Cortex of kidney (tissue), 1 donor: ENCODE results near the gene SOST.

ENCODE experiments used
- DNase-seq: peaks from one replicate; lab custom pipeline; 2025; lab: John Stamatoyannopoulos, UW

Gene SOST

DNA sequence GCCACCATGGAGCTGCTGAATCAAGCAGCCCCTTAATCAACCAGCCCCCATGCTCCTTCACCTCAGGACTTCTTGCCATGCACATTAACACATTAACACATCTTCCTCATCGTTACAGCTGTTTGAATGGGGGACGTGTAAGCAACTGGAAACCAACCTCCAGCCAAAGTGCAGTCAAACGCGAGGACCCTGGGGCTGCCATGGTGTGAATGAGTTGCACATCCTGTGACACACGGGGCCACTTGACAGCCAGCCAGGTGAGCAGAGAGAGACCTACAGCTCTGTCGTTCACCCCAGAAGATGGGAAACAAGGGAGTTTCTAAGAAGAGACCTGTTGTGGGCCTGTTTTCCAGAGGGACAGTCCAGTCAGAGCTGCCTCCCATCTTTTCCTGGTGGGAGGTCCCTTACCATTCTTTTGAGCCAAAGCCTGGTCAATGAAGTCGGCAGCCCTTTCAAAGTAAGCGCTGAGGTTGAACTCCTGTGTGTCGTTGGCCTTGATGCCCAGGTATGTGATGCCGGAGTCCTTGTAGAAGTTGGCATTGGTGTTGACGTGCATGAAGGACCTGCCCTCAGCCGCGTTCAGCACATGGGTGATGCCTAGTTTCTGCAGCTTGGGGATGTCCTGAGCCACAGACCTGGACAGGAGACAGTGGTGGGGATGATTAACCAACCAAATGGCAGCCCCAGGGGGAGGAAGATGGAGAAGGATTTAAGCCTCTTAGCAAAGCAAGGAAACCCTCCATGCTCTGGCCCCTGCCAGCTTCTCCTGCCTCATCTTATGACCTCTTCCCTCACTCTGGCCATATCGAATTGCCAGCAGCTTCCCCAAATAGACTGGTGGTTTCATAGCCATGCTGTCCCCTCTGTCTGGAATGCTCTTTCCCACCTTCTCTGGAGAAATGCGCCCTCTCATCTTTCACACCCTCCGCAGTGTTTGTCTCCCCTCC is 16.0 kb upstream of the SOST start:
- DNase-seq, result no peak

DNA sequence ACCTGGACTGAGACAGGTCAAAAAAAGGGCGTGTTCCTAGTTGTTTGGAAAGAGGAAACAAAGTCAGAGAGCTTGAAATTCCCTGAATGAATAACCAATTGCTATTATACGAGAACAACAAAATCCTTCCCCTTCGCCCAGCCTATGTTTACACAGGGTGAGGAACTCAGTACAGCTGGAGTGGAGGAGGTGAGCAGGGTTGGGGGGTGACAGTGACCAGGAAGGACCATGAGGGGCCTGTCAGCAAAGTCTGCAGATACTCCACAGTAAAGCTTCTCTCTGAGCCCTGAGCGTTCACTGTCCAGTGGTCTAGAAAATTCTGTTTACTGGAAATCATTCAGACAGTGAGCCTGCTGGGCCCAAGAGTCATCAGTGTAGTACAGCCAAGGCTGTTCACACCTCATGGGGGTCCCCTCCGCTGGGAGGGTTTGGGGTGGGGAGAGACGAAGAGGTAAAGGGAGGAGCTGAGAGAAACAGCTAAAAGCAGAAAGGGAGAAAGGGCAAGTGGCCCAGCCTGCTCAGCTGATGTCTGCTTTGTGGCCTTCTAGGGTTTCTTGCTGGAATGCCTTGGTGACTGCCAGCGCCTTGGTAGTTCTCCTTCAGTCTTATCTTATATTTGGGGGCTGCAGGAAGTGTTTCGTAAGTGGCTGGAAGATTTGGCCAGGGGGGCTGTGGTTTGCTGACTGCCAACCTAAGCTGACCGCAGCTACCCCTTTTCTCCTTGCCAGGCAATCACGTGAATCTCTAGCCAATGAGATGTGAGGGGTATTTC is 14.5 kb upstream of the SOST start:
- no peak for DNase-seq

DNA sequence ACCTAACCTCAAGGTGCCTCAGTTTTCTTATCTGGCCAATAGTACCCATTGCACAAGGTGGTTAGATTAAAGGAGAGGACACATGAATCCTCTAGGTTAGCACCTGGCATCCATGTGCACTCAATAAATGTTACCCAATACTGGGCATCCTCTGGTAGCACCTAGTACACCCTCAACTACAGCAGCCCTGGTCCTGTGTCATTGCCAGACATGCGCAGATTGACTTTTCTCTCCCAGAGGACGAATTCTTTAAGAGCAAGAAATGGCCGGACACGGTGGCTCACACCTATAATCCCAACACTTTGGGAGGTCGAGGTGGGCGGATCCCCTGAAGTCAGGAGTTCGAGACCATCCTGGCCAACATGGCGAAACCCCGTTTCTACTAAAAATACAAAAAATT is 12.9 kb upstream of the SOST start:
- DNase-seq, result no peak

DNA sequence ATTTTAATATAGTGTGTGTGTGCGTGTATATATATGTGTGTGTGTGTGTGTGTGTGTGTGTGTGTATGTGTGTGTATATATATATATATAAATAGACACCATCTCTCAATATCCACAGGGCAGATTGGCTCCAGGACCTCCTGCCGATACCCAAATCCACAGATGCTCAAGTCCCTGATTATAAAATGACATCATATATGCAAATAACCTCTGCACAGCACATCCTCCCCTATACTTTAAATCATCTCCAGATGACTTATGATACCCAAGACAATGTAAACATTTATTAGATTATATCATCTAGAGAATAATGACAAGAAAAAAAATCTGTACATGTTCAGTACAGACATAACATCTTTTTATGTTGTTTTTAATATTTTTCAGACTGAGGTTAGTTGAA is 12.4 kb upstream of the SOST start:
- DNase-seq, result no peak

- DNase-seq, result no peak
Observed at GRCh38 chr17:43769859-43770258, 11.3 kb upstream of the SOST start.

- no peak for DNase-seq
Observed at GRCh38 chr17:43769426-43769825, 10.8 kb upstream of the SOST start.

- no peak for DNase-seq
Observed at GRCh38 chr17:43768943-43769342, 10.4 kb upstream of the SOST start.

GRCh38 chr17:43768382-43768781 is 9.8 kb upstream of the SOST start:
- DNase-seq, result no peak

- DNase-seq, result no peak
Observed at GRCh38 chr17:43767713-43768059, 9.1 kb upstream of the SOST start.

- no peak for DNase-seq
Observed at GRCh38 chr17:43767053-43767712, 8.6 kb upstream of the SOST start.

DNA sequence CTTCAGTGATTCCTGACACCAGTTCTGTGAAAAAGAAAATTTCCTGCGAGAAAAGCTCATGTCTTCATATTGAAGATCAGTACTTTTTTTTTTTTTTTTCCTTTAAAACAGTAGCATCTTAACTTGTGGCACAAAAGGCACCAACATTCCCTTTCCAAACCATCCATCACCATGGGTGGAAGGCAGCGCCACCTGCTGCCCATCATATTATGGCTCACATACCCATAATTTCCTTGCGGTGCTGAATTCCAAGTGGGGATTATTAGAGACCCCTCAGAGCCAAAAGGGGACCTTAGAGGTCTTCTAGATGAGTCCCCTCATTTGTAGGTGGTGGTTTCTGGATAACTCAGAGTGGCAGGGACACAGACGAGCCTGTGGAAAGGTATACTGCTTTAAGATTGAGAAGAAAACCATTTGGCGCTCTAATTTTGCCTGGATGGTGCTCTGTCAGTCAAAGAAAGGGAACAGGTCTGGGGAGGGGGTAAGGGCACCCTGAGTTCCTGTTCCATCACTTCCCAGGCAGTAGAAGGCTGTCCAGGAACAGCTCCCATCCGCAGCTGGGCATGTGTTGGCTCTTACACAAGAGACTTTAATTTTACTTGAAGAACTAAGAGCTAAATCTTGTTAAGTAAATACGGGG is 7.9 kb upstream of the SOST start:
- DNase-seq, result no peak

- DNase-seq, result no peak
Observed at GRCh38 chr17:43760254-43760852, 1.8 kb upstream of the SOST start.

GRCh38 chr17:43759836-43760235 is 1.2 kb upstream of the SOST start:
- no peak for DNase-seq

DNA sequence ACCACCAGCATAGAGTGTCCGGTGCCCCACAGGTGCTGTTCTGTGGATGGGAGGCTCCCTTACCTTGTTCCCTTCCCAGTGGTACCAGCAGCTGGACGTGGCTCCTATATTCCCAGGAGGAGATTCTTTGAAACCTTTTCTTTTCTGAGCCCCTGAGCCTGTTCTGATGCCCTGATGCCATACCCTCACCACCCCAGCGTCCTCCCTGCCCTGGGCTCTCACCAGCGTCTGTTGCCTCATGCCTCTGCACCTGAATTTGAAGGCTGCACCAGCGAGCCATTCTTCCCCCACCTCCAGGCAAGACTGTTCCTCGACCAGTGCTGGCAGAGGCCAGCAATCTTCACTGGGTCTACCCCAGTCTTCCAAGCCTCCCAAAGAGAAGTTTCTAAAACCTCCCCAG is 505 bp downstream of the SOST start:
- DNase-seq, result no peak

DNA sequence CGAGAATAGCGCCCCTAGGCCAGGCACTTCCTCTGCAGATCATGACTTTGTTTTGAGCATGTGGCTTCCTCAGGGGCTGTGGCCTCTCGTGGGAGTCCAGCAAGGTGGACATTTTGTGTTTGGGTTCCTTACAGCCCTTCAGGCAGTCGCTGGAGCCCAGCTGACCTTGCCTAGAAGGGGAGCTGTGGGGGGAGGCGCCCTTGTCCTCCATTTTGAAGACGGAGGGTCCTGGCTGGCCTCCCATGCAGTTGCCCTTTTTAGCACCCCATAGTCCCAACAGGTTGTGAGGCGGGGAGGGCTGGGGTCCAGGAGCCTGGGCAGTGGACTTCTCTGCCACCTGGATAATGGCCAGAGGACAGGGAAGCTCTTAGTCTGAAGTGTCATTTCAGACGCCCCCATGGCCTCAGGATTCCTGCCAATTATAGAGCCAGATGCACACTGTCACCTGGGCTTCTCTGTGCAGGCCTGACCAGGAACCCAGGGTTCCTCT is 1.4 kb downstream of the SOST start:
- DNase-seq, result no peak

- no peak for DNase-seq
Observed at GRCh38 chr17:43756201-43756600, 2.4 kb downstream of the SOST start.

GRCh38 chr17:43755389-43755875 is 3.2 kb downstream of the SOST start:
- DNase-seq, result no peak

GRCh38 chr17:43754947-43755346 is 3.6 kb downstream of the SOST start:
- DNase-seq, result no peak

DNA sequence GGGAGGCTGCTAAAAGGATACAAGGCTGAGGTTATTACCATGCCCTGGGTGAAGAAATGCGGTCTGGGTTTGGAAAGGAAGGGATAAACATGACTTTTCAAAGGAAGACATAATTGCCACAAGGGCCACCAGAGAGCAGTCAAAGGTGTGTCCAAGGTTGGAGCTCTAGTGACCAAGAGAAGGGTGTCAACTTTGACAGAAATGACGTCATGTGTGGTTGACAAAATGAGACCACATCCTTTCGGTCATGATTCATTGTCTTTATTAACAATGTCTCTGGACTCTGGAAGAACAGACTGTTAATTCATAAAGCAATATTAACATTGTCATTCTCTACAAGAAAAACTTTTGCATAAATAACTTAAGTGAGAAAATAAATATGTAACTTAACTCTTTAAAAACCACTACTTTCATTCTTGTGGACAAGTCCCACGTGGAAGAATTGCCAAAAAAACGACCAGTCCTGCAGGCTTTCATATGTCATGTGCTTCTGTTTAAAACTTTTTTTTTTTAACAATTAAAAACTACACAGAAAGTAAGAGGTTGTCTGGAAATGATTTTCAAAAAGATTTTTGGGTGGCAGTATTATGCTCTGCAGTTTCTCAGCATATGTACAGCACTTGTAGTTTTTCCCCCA is 5.0 kb downstream of the SOST start:
- no peak for DNase-seq

- no peak for DNase-seq
Observed at GRCh38 chr17:43750153-43750552, 8.4 kb downstream of the SOST start.

DNA sequence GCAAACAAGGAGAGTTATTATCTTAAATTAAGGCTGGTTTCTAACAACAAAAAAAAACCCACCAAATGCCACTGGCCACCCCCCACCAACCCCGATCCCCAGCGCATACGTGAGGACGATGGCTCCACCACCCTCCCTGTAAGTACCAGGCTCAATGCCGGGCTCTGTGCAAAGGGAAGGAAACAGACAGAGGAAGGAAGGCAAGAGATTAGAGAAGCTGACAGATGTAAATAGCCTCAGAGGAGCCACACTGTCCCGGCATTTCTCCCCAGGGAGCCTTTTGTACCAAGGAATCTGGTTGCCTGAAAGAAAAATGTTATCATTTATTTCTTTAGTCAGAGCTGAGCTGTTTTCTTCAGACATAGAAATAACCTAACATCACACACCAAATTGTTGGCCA is 13.1 kb downstream of the SOST start:
- no peak for DNase-seq
